ENCODE data around the gene ESYT3.

DNA sequence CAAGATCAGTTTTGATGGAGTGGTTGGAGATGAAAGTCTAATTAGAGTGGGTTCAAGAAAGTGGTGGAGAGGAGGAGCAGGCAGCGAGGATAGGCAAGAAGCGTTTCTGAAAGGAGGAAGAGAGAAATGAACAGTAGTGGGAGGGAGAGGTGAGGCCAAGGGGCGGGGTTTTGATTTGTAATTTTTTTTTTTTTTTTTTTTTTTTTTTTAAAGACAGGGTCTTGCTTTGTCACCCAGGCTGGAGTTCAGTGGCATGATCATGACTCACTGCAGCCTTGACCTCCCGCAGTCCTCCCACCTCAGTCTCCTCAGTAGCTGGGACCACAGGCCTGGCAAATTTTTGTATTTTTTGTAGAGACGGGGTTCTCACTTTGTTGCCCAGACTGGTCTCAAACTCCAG lies 49.4 kb upstream of the ESYT3 start:
- TF ChIP-seq, protein P1, sequence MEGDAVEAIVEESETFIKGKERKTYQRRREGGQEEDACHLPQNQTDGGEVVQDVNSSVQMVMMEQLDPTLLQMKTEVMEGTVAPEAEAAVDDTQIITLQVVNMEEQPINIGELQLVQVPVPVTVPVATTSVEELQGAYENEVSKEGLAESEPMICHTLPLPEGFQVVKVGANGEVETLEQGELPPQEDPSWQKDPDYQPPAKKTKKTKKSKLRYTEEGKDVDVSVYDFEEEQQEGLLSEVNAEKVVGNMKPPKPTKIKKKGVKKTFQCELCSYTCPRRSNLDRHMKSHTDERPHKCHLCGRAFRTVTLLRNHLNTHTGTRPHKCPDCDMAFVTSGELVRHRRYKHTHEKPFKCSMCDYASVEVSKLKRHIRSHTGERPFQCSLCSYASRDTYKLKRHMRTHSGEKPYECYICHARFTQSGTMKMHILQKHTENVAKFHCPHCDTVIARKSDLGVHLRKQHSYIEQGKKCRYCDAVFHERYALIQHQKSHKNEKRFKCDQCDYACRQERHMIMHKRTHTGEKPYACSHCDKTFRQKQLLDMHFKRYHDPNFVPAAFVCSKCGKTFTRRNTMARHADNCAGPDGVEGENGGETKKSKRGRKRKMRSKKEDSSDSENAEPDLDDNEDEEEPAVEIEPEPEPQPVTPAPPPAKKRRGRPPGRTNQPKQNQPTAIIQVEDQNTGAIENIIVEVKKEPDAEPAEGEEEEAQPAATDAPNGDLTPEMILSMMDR (IDR thresholded peaks at IDR 0.05) = no peak
- TF ChIP-seq POLR2A (IDR thresholded peaks at IDR 0.05) = no peak
